NOMO-1 treated with dmso at 0.1 percent for 144 hours (cell line): Measurements from ENCODE around the gene GPSM1.

Experiments
- DNase-seq: peaks from one replicate; lab custom pipeline; 2025; ENCODE audit not compliant: unreplicated experiment; lab: John Stamatoyannopoulos, UW

GPSM1 gene

DNA sequence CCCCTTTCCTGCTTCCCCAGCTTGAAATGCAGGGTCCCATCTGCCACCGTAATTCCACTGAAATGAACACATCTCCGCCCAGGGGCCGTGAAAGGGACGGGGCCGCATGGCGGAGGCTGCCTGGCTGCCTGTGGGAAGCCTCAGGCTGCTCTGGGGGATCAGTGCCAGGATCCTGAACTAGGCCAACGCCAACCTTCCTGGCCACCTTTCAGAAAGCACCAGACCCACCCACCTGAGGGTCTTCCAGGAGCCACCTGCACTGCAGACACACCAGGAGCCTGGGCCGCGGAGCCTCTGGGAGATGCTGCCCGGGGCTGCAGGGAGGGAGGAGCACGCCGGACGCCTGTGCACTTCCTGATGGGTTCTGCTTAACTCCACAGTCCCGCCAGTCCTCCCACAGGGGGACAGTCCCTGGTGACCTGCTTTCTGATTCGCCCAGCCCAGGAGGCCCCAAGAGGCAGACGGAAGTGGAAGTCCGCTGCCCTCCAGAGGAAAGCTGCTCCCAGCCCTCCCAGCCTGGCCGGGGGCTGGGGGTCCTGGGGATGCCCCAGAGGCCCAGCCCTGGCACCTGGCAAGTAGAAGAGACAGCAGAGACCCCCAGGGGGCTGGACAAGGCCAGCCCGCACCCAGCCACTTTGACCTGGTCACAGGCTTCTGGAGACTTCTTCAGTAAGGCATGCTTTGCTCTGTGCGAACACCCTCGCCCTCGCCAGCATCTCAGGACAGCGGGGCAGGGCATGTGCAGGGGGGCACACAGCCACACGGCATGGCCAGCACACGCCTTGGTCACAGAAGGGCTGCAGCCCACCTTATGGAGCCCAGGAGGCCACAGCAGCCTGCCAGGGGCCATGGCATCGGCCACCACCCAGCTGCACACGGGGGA lies 46.2 kb downstream of the GPSM1 start, which contains the start of gene CARD9:
Gene CARD9, minus strand, starts transcription at position 370 of the 883 bp plus-strand sequence. CDS start 1,591 bp downstream, outside the sequence.
- peak; percentile 91 for DNase-seq

GRCh38 chr9:136374183-136374575 lies 46.8 kb downstream of the GPSM1 start:
- DNase-seq, result no peak

DNA sequence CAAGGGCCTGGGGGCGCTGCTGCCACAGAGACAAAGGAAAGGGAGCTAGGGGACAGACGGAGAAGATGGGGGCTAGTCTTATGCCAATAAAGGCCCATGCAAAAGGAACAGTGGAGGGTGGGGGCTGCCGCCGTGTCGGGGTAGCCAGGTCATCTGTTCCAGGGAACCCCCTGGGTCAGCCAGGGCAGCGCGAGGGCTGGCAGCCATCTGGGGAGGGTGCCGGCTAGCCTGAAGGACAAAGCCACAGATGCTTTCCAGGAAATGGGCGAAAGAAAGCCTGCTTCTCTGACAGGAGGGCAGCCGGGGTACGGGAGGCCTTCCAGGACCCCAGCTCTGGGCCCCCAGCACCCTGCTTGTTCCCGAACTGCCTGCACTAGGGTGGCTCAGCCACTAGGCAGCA lies 47.8 kb downstream of the GPSM1 start:
- DNase-seq, result no peak

DNA sequence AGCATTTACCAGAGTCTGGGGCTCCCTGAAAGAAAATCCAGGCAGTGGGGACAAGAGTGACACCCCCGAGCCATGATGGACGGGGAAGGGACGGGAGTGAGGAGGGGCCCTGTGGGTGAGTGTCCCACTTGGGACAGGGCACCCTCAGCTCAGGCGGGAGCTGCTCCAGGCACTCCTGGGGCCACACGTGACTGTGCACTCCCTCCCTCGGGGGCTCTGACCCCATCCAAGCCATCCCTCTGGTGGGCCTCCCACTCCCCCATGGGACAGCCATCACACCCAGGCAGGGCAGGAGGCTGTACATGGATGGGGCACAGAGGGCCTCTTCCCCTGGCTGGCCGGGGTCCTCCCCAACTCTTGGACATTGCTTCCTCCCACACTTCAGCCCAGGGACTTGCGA lies 49.1 kb downstream of the GPSM1 start:
- no peak for DNase-seq

DNA sequence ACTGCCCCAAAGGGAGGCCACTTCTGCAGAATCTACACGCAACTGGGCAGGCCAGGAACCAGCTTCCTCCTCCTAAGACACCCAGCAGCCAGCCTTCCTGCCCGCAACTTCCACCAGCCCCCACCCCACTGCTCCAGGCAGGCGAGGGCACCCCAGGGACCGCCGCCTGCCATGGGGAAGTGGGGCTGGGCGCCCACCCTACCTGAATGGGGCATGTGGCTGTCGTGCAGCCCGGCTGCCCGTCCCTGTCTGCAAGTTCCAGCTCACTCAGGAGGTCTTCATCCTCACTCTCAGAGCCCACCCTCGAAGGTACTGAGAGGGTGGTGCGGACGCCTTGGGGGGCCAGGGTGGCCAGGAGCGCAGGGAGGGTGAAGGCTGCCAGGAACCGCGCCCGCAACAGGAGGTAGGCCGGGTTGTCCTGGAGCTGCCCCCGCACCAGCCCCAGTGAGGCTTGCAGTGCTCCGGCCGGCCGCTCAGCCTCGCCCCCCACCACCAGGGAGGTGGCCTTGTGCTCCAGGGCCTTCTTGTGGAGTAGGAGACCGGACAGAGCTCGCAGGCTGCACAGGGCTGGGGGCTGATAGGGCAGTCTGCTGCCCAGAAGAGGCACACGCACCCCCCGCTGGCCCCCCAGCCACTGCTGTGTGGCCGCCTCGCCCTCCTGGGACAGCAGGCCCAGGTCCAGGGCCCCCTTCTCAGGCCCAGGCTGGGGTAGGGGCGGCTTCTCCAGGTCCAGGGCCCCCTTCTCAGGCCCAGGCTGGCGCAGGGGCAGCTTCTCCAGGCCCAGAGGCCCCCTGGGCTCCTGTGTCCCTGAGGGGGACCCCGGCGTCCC lies 50.2 kb downstream of the GPSM1 start:
- DNase-seq, result no peak

DNA sequence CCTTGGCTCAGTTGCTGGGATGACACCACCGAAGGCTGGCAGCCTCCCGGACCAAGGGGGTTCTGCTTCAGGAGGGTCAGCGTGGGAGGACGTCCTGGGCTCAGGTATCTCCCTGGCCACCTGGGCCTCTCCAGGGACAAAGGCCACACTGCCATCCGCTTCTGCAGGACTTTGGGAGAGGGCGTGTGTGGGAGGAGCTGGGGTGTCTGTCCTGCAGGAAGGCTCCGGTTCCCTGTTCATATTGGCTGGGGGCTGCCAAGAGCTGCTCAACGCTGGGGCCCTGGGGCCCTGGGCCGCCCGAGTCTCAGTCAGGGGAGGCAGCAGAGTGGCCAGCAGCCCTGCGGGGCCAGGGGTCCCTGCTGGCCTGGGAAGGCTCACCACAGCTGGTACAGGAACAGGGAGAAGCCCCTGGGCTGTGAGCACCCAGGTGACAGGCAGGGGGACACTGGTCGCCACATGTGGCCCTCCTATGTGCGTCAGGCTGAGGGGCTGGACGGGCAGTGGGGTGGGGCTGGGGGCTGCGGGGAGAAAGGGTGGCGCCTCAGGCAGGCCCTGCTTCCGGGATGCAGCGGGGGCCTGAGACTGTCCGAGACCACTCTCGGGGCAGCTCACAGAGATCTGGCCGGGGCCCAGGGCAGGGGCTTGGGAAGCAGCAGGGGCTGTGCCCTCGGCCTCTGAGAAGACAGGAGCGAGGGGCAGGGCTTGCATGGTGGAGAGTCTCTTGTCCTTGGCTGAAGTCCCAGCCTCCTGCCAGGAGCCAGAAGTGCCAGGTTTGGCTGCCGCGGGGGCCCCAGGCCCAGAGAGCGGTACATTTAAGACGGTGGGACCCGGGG lies 51.0 kb downstream of the GPSM1 start:
- DNase-seq, result no peak

- DNase-seq, result no peak
Measured at GRCh38 chr9:136379003-136379287, 51.6 kb downstream of the GPSM1 start.

GRCh38 chr9:136379401-136379800 lies 52.1 kb downstream of the GPSM1 start:
- no peak for DNase-seq

DNA sequence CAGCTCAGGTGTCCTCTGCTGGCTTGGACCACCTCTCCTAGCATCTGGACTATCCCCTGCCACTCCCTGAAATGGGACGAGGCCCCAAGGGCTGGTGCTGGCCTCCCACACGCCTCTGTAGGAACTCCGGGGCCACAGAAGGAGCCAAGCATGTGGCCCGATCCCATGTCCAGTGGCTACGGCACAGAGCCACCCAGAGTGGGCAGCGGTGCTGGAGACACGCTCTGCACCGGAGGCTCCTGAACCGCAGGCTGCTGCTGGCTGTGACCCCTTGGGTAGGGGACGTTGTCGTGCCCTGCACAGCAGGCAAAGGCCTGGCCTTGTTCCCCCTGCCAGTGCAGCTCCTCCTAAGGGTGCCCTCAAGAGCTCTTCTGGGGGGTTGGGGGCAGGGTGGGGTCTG lies 52.6 kb downstream of the GPSM1 start:
- no peak for DNase-seq

DNA sequence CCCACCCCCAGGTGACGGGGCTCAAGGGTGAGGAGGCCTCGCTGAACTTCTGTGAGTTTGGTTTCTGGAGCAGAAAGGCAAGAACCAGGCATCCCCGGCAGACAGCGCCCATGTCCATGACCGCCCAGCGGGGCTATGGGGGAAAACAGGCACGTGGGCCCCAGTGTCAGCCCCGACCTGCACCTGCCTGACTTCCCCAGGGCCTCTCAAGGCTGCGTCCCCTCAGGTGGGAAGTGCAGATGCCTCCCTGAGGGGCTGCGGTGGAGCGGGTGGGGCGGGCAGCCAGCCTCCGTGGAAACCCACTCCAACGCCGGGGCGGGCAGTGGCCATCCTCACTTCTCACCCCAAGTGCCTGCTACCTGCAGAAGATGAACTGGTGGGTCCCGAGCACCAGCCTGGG lies 53.0 kb downstream of the GPSM1 start:
- no peak for DNase-seq

GRCh38 chr9:136381311-136381710 lies 54.0 kb downstream of the GPSM1 start:
- DNase-seq, result no peak

GRCh38 chr9:136381966-136382513 lies 54.7 kb downstream of the GPSM1 start:
- DNase-seq, result no peak

DNA sequence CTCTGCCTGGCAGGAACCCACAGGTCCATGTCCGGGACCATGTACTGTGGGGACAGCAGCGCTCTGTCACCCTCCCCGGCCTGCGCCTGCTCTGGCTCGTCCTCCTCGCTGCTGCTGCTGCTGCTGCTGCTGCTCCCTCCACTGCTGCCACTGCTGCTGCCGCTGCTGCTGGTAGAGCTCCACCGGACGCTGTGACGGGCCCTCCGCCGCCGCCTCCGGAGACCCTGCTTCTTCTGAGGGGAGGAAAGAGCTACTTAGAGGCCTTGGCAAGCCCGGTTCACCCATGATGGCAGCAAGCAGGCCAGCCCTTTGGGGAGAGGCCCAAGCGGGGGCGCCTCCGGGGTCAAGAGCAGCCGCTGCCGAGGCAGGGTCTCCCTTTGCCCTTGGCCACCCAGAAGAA lies 56.1 kb downstream of the GPSM1 start:
- no peak for DNase-seq

GRCh38 chr9:136385015-136385414 lies 57.7 kb downstream of the GPSM1 start:
- peak; percentile 46 for DNase-seq

DNA sequence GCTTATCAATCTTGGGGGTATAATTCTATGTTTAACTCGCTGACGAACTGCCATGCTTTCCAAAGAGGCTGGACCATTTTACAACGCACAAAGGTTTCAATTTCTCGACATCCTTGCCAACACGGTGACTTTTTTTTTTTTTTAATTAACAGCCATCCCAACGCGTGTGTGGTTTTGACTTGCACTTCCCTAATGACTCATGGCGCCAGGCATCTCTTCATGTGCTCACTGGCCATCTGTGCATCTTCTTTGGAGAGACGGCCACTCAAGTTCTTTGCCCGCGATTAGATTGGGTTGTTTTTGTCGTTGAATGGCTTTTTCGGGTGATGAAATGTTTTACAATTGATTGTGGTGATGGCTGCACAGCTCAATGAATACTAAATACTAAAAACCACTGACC lies 58.7 kb downstream of the GPSM1 start:
- peak; percentile 94 for DNase-seq

DNA sequence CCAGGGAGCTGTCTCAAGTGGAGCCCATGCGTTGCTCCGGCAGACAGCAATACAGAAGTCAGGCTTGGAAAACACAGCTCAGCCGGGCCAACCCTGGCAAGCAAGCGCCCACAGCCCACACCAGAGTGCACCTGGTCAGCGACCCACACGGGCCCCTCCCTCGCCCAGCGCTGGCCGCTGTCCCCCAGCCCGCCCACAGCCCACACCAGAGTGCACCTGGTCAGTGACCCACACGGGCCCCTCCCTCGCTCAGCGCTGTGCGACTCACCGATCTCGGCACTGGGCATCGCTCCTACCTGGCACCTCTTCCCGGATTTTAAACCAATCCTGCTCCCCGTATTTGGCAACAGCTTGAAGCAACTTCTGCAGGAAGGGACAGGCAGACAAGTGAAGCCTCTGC lies 59.9 kb downstream of the GPSM1 start:
- no peak for DNase-seq

- no peak for DNase-seq
Measured at GRCh38 chr9:136389396-136389795, 62.1 kb downstream of the GPSM1 start.

- no peak for DNase-seq
Measured at GRCh38 chr9:136391737-136392537, 64.6 kb downstream of the GPSM1 start.

DNA sequence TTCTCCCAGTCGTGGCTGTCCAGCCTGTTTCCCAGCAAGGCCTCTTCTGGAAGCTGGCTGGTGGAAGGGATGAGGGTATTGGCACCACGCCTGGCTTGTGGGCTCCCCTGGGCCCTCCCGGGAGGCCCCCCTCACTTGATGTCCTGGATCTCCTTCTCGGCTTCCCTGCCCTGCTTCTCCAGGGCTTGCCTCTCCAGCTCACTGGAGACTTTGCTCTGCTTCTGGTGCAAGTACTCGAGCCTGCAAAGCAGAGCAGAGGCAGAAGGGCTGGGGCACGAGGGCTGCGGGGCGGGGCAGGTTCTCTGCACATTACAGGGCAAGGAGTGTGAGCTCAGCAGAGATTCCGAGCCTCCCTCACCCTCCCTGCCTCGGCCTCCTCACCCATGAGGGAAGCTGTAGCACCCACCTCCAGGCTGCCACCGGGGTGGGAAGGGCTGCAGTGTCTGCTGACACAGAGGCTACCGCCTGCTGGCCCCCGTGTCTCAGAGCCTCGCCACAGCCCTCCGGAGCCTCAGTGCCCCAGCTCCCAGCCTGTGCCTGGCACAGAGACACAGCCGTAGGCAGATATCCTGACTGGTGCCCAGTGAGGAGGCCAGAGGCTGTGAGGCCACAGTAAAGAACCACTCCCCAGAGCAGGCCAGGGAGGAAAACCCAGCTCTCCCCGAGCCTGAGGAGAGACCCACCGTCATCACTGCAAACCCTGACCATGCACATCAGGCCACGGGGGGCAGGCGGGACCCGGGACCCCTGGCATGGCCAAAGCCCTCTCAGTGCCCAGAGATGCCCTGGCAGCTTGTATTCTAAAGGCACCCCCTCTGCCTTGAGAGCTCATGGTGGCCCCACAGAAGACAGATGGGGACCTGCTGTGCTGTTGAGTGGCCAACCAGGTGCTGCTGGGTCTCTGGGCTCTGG lies 65.5 kb downstream of the GPSM1 start:
- no peak for DNase-seq
